Measurements from ENCODE around the gene PLAGL1.

DNA sequence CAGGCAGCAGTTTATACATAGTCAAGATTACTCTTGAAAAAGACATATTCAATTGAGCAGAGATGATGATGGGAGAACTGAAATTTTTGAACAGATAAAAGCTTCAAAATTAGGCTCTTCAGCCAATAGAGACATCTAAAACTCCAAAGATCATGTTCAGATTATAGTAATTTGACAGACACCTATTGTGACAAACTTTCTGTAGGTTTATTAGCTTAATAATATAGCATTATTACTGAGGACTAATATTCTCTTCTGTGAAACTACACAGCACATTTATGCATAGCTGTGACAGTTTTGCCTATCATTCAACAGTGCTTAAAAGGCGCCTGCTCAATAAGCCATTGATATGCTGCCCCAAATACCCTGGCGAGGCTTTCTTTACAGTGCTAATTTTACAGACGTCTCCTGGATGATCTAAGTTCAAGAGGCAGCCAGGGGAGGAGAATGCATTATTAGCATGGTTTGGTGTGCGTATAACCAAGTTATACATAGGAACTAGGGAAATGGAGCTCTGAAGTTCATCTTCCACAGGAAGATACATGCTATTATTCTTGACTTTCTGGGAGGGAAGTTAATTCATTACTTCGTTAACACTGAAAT, 21.5 kb downstream of the PLAGL1 start:
- no peak for TF ChIP-seq CTCF (IDR thresholded peaks at IDR 0.05)
- no peak for TF ChIP-seq POLR2AphosphoS5 (IDR thresholded peaks at IDR 0.05)

All from esophagus muscularis mucosa (tissue), 3 donors.